Liver (tissue), 3 donors: Measurements from ENCODE around the gene SRPX2.
"Not testable (repeated sequence)": the region's sequence is repeated elsewhere in the genome, so short reads cannot be mapped to it uniquely, and the experiment has no call there.

ENCODE experiments used
- ATF3 ChIP-seq: IDR thresholded peaks from 2 replicates; pipeline ENCODE4 v1.6.1; 2016; ENCODE audit warnings: antibody characterized with exemption
- CTCF ChIP-seq: fragments of 150-350 bp; IDR thresholded peaks from 2 replicates; pipeline ENCODE4 v1.5.1; 2017; ENCODE audit warnings: improper control_type of control experiment, low read depth, low read length; ENCODE audit not compliant: missing input control
- EGR1 ChIP-seq, 2 donors: IDR thresholded peaks; 2 replicates each; pipeline ENCODE4 v1.6.1; 2016 to 2018; ENCODE audit warnings: antibody characterized with exemption in 2 of 2, low read depth in 2 of 2
- FOXA1 ChIP-seq: IDR thresholded peaks from 2 replicates; pipeline ENCODE4 v1.6.1; 2016; ENCODE audit warnings: antibody characterized with exemption
- GABPA ChIP-seq, 2 donors: IDR thresholded peaks in 1 of 2; conservative IDR thresholded peaks in 1 of 2; 2 replicates each; pipeline ENCODE4 v1.6.1; 2016; ENCODE audit warnings: antibody characterized with exemption in 2 of 2, mild to moderate bottlenecking in 1 of 2, moderate library complexity in 1 of 2
- JUND ChIP-seq, 2 donors: IDR thresholded peaks; 2 replicates each; pipeline ENCODE4 v1.6.1; 2016; ENCODE audit warnings: antibody characterized with exemption in 2 of 2
- MAX ChIP-seq: IDR thresholded peaks from 2 replicates; pipeline ENCODE4 v1.6.1; 2016; ENCODE audit warnings: antibody characterized with exemption
- RAD21 ChIP-seq, 2 donors: IDR thresholded peaks; 2 replicates each; pipeline ENCODE4 v1.6.1; 2016; ENCODE audit warnings: antibody characterized with exemption in 2 of 2, mild to moderate bottlenecking in 2 of 2
- REST ChIP-seq: IDR thresholded peaks from 2 replicates; pipeline ENCODE4 v1.6.1; 2016; ENCODE audit warnings: antibody characterized with exemption, mild to moderate bottlenecking
- RXRA ChIP-seq, 2 donors: IDR thresholded peaks; 2 replicates each; pipeline ENCODE4 v1.6.1; 2017 to 2018; ENCODE audit warnings: antibody characterized with exemption in 2 of 2, mild to moderate bottlenecking in 1 of 2
- SP1 ChIP-seq: IDR thresholded peaks from 2 replicates; pipeline ENCODE4 v1.6.1; 2018; ENCODE audit warnings: antibody characterized with exemption, mild to moderate bottlenecking
- TAF1 ChIP-seq: conservative IDR thresholded peaks from 2 replicates; pipeline ENCODE4 v1.6.1; 2016; ENCODE audit warnings: antibody characterized with exemption, mild to moderate bottlenecking
- YY1 ChIP-seq: IDR thresholded peaks from 2 replicates; pipeline ENCODE4 v1.6.1; 2016; ENCODE audit warnings: antibody characterized with exemption, mild to moderate bottlenecking
- ZBTB33 ChIP-seq: IDR thresholded peaks from 2 replicates; pipeline ENCODE4 v1.6.1; 2016; ENCODE audit warnings: antibody characterized with exemption
- donor health status: healthy.
- donor health status: healthy.

GRCh38 chrX:100724006-100724405 lies 80.0 kb downstream of the SRPX2 start:
- TF ChIP-seq CTCF; ATF3; GABPA (IDR thresholded peaks at IDR 0.05 in 1 of 2, conservative IDR thresholded peaks at IDR 0.05 in 1 of 2); FOXA1; JUND (IDR thresholded peaks at IDR 0.05); RAD21 (IDR thresholded peaks at IDR 0.05); MAX; YY1; EGR1 (IDR thresholded peaks at IDR 0.05; ENCODE audit: low read depth in 2 of 2); REST; SP1; RXRA (IDR thresholded peaks at IDR 0.05); TAF1; ZBTB33: not testable (repeated sequence)
